Kidney epithelial cell (primary cell): ENCODE results near the gene KLF7. TPM values are rescaled to one million over a fixed set of nuclear protein-coding genes. Genes with fewer than 3 reads are reported as not detected.

Experiments used
- DNase-seq: peaks from one replicate; pipeline ENCODE4 v3.0.0-alpha.2; 2010; ENCODE audit warnings: low read depth
- H3K27me3 ChIP-seq: 2 replicates; pipeline ENCODE4 v1.6.0; 2011; ENCODE audit warnings: low read length; ENCODE audit not compliant: control insufficient read depth, insufficient read depth
- H3K36me3 ChIP-seq: 2 replicates; pipeline ENCODE4 v1.5.1; 2011; ENCODE audit warnings: low read length; ENCODE audit not compliant: control insufficient read depth, insufficient read depth
- H3K4me3 ChIP-seq: 2 replicates; pipeline ENCODE4 v1.5.1; 2011; ENCODE audit warnings: low read depth, mild to moderate bottlenecking, control low read depth, low read length
- total RNA-seq: library from RNA; depleted of rRNA; stranded (reverse); fragments of >200 nt; gene quantifications from 2 replicates; pipeline ENCODE4 v1.2.3, GENCODE V29; 2015
- TF ChIP-seq, protein P1 (sequence below): IDR thresholded peaks from 2 replicates; pipeline ENCODE4 v1.5.1; 2011; ENCODE audit warnings: mild to moderate bottlenecking, moderate library complexity, low read length, control low read depth, inconsistent platforms; ENCODE audit not compliant: insufficient read depth, poor library complexity, severe bottlenecking

KLF7 gene
- total RNA-seq, 1 donor from 2014 or later = 58.7 TPM

DNA sequence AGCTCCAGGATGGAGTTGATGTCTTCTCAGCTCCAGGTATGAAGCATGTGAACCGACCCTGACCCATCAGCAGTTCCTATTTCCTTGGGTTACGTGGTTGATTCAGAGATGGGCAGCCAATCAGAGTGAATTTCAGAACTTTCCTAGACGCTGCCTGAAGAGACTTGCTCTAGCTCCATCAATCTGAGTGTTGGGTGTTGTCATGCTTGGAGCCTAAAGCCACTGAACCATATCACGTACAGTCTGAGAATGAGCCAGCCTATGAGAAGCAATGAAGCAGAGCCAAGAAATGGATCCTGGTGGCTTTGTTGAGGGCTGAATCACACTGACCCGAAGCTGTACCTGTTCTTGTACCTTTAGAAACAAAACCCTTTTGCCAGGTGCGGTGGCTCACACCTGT lies 19.6 kb upstream of the KLF7 start:
- Histone ChIP-seq H3K4me3 (no peak overlapping the region), H3K36me3 (no peaks in the 10 kb centered on the region), H3K27me3 (no peaks in the 10 kb centered on the region)
- no peak for DNase-seq
- TF ChIP-seq, protein P1, sequence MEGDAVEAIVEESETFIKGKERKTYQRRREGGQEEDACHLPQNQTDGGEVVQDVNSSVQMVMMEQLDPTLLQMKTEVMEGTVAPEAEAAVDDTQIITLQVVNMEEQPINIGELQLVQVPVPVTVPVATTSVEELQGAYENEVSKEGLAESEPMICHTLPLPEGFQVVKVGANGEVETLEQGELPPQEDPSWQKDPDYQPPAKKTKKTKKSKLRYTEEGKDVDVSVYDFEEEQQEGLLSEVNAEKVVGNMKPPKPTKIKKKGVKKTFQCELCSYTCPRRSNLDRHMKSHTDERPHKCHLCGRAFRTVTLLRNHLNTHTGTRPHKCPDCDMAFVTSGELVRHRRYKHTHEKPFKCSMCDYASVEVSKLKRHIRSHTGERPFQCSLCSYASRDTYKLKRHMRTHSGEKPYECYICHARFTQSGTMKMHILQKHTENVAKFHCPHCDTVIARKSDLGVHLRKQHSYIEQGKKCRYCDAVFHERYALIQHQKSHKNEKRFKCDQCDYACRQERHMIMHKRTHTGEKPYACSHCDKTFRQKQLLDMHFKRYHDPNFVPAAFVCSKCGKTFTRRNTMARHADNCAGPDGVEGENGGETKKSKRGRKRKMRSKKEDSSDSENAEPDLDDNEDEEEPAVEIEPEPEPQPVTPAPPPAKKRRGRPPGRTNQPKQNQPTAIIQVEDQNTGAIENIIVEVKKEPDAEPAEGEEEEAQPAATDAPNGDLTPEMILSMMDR = no peak

DNA sequence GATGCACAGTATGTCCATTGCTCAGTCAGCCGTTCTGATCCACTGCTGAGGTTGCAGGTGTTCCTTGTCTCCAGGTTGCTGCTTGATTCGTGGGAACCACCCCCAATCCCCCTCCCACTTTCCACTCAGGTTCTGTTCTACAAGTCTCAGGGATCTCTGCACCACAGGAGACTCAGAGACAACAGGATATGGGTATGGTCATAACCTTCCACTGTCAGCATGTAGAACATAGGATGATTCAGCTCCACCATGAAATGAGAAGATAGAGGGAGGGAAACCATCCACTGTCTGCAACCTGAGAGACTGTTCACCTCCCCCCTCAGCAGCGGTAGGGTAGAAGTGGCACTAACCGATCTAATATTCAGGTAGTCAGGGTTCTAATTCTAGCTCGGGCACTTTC lies 19.0 kb upstream of the KLF7 start:
- TF ChIP-seq, protein P1 = no peak
- Histone ChIP-seq H3K27me3 (no peaks in the 10 kb centered on the region), H3K36me3 (no peaks in the 10 kb centered on the region), H3K4me3 (no peak overlapping the region)
- DNase-seq = no peak

DNA sequence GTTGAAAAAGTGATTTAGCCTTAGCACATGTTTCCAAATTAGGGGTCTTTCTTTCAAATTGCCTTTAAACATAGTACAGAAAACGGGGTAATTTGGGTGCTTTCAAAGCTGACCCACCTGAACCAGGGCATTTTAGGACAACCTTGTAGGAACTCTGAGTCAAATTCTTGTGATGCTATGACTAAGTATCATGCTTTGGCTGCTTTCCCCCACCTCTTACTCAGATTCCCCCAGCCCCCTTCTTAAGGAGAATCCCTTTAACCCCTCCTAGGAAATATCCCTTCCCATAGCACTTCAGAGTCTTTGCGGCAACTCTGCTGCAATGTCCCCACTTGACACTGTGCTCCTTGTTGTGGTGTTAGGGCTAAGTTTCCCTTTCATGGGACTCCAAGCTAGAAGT lies 18.6 kb upstream of the KLF7 start:
- TF ChIP-seq, protein P1 = no peak
- DNase-seq = no peak
- Histone ChIP-seq H3K4me3 (no peak overlapping the region), H3K36me3 (no peaks in the 10 kb centered on the region), H3K27me3 (no peaks in the 10 kb centered on the region)

DNA sequence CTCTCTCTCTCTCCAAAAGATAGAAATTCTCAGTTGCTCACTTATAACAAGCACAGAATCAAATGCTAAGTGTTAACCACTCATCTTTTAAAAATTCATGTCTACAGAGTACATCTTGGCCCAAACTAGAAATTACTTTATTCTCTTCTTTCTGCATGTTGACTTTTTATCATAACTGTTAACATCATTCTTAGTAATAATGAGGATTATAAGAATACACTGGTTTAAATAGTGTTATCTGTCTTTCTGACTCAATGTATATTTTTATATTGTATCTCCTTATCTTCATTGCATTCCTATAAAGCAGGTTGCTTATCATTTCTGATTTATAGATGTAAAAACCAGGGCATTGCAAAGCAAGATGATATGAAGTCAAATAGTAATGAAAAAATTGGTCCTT lies 17.8 kb upstream of the KLF7 start:
- no peaks in the 10 kb centered on the region for H3K36me3 ChIP-seq
- TF ChIP-seq, protein P1 = no peak
- DNase-seq = no peak

DNA sequence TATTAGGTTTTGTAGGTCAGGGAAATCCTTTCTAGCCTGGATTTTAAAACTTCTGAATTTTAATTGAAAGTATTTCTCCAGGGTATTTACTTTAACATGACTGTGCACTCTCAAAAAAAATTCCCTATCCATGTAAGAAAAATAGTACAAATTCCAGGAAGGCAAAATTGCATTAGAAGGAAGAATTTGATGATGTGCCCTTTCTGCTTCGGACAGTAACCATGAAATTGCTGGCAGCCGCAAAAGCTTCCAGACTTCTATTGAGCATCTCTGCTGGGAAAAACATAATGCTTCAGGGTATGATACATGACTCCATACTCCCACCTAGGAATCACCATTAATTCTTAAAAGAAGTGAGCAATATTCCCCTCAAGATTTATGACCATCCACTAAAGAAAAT lies 17.2 kb upstream of the KLF7 start:
- TF ChIP-seq, protein P1 = no peak
- Histone ChIP-seq H3K4me3 (no peak overlapping the region), H3K27me3 (no peaks in the 10 kb centered on the region), H3K36me3 (no peaks in the 10 kb centered on the region)
- DNase-seq = no peak

More for the DNA sequence above, 17.8 kb upstream of the KLF7 start:
- H3K4me3 ChIP-seq = no peak overlapping the region
- no peaks in the 10 kb centered on the region for H3K27me3 ChIP-seq

DNA sequence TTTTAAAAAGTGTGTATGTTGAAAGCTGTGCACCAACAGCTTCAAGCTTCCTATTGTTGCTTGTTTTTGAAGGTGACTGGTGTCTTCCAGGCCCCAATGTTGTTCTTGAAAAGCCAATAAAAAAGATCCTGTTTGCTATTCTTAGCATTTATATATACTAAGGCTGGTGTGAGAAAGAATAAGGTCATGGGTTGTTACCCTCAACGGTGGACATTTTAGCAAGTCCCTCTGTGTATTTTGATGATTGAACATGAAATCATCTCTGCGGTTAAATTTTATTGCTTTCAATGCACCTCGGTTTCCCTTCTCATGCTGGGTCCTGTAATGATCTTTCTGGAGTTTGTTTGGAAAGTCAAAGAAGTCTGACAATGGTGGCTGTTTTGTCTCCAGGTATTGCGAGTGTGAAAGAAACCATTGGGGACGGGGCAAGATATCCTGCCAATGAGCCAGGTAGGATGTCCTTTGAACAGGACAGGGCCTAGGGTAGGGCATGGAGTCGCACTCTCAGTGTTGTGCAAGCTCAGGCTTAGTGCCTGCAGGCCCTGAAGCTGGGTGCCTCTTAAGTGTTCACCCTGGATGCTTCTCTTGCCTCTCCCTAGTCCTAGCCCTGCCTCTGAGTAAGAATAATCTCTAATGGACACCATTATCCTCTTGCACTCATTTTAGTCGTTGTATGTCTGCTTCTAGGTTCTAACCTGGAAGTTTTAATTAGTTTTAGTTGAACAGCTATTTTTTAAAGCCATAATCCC lies 16.0 kb upstream of the KLF7 start:
- H3K4me3 ChIP-seq = no peak overlapping the region
- no peaks in the 10 kb centered on the region for H3K36me3 ChIP-seq
- TF ChIP-seq, protein P1 = no peak
- no peaks in the 10 kb centered on the region for H3K27me3 ChIP-seq
- DNase-seq = no peak
